WTC11 (cell line): ENCODE data around the gene MCM7.

Experiments used
- ATF1 ChIP-seq: sonication (generic); formaldehyde crosslinking; IDR thresholded peaks from 2 replicates; pipeline ENCODE4 v1.8.1; 2023; ENCODE audit warnings: mild to moderate bottlenecking, moderate library complexity, missing genetic modification reagents
- CTCF ChIP-seq: fragments of 200-600 bp; IDR thresholded peaks from 2 replicates; pipeline ENCODE4 v1.8.0; 2022; ENCODE audit warnings: antibody characterized with exemption

DNA sequence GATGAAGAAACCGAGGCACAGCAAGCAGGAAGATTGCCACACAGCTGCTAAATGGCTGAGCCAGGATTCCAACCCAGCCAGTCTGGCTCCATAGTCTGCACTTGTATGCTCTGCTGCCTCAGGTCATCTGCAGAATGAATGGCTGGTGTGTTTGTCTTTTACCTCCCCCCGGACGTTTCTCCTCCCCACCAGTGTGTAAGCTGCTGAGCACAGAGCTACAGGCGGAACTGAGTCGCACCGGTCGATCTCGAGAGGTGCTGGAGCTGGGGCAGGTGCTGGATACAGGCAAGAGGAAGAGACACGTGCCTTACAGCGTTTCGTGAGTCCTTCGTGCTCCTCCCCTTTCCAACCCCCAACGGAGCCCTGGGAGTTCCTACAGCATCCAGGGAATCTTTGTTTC is 20.9 kb upstream of the MCM7 start:
- no peak for TF ChIP-seq ATF1 (CRISPR knock-in tag)
- TF ChIP-seq CTCF, result no peak
